ENCODE measurements around the gene MAGI2.

DNA sequence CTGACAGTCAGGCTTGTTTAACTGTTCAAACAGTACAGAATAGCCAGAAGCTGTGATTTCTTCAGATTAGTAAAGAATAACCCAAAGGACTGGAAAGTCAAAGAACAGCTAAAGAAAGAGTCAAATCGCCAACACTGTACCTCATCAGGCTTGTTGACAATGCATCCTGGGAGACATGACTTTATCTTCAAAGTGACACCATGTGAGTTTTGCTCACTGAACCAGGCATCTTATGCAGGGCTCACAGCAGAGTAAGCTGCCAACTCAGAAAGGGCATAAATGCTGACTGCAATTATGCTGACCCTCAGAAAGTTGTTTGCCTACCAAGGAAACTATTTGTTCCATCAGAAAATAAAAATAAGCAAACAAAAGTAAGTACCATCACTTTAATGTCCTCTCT lies 96.4 kb downstream of the MAGI2 start:
- TF ChIP-seq, protein P1, sequence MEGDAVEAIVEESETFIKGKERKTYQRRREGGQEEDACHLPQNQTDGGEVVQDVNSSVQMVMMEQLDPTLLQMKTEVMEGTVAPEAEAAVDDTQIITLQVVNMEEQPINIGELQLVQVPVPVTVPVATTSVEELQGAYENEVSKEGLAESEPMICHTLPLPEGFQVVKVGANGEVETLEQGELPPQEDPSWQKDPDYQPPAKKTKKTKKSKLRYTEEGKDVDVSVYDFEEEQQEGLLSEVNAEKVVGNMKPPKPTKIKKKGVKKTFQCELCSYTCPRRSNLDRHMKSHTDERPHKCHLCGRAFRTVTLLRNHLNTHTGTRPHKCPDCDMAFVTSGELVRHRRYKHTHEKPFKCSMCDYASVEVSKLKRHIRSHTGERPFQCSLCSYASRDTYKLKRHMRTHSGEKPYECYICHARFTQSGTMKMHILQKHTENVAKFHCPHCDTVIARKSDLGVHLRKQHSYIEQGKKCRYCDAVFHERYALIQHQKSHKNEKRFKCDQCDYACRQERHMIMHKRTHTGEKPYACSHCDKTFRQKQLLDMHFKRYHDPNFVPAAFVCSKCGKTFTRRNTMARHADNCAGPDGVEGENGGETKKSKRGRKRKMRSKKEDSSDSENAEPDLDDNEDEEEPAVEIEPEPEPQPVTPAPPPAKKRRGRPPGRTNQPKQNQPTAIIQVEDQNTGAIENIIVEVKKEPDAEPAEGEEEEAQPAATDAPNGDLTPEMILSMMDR (IDR thresholded peaks at IDR 0.05; ENCODE audit: low read depth, low read length, poor library complexity, severe bottlenecking) = no peak
- TF ChIP-seq EZH2phosphoT487 (IDR thresholded peaks at IDR 0.05; ENCODE audit: borderline replicate concordance, low read length) = no peak
